HG02973 (cell line): ENCODE results near the gene LIG1.
"Not testable (repeated sequence)": the region's sequence is repeated elsewhere in the genome, so short reads cannot be mapped to it uniquely, and the experiment has no call there.

ENCODE experiments used
- ATAC-seq: cut with Tn5 transposase; IDR thresholded peaks from one replicate; pipeline ENCODE4 v1.9.1; 2021; ENCODE audit warnings: moderate library complexity; ENCODE audit not compliant: unreplicated experiment

The LIG1 gene

DNA sequence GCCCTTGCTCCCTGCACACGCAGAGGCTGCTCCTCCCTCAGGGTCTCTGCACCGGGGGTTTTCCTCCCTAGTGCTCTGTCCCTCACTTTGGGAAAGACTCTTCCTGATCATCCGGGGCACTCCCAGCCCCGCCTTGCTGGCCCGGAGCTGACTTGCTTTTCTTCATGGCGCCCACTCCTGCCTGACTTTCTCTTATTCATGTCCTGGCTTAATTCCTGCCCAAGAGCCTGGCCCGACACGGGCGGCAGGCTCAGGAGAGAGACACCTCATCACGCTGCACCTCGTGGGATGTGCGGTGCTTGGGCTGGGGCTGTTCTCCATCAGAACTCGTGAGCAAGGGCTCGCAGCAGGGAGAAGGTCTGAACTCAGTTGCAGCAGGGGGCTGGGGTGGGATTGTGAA is 47.7 kb downstream of the LIG1 start:
- no peak for ATAC-seq

DNA sequence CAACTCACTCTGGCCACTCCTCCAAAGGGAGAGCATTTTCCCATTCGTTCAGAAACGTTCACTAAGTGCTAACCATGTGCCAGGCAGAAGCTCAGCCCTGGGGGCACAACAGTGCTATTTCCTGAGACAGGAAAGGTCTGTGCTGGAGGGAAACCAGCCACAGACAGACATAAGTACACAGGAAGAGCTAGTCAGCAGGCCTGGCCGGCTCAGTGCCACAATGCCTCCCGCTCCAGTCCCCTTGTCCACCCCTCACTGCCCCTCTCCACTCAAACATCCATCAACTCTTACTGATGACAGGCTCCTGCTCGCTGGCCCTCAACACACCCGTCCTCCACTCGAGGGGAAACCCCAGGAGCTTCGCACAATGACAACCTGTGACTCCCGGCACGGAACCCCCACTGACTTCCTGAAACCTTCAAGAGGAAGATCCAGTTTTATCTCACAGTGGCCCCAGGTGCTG is 48.2 kb downstream of the LIG1 start:
- ATAC-seq, result no peak

DNA sequence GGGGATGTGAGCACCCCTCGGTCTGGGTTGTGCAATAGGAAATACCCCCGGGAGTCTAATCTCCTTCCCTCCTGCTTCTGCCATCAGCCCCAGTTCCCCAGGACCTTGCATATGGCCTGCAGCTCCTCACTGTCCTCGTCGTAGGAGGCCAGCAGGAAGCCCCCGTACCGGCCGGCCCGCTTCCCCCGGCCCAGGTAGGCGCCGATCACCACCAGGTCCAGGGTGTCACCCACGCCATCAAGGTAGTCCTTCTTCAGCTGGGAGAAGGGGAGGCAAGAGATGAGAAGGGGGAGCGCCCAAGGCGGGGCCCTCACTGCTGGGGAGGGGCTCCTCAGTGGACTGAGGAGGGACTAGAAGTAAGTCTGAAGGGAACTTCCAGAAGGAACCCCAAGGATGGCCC is 49.1 kb downstream of the LIG1 start:
- ATAC-seq, result no peak

DNA sequence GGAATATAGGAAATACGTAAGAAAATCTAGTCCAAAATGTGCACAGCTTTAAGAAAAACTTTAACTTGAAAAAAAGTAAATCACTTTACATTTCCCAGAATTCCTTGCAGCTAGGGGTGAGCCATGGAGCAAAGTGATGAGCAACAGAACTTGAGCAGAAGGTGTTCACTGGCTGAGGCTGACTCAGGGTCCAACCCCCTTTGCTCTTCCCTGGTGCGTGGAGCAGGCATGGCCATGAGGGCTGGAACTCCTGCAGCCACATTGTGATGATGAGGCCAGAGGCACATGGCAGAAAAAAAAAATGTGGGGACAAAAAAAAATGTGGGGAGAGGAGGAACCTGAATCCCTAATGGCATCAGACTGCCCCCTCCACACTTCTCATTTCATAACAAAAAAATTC is 49.6 kb downstream of the LIG1 start:
- ATAC-seq, result no peak

DNA sequence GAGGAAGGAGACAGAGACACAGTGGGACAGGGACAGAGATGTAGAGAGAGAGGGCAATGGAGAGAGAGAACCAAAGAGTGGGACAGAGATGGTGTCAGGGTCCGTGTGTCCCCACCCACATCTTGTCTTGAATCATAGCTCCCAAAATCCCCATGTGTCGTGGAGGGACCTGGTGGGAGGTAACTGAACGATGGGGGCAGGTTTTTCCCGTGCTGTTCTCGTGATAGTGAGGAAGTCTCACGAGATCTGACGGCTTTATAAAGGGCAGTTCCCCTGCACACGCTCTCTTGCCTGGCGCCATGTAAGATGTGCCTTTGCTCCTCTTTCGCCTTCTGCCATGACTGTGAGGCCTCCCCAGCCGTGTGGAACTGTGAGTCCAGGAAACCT is 52.0 kb downstream of the LIG1 start:
- no peak for ATAC-seq

DNA sequence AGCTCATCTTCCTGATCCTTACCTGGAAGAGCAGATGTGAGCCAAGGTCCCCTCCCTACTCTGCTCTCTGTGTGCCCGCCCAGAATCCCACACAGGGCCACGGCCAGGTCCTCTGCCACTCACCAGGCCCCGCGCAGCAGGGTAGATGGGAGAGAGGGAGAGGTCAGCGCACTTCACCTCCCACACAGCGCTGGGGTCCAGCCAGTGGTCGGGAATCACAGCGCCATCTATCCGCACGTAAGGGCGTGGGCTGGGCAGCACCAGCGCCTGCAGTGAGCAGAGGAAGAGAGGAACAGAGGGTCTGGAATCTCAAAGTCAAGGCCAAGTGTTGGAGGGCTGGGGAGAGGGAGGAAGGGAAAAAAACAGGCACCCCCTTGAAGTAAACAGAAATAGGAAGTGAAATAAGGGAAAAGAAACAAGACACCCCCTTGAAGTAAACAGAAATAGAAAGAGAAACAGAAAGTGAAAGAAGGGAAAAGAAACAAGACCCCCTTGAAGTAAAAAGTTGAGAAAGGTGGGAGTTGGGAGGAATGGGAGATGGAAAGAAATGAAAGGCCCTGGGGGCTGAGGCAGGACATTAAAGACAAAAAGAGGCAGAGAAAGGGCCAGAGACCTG is 52.5 kb downstream of the LIG1 start:
- ATAC-seq, result no peak

DNA sequence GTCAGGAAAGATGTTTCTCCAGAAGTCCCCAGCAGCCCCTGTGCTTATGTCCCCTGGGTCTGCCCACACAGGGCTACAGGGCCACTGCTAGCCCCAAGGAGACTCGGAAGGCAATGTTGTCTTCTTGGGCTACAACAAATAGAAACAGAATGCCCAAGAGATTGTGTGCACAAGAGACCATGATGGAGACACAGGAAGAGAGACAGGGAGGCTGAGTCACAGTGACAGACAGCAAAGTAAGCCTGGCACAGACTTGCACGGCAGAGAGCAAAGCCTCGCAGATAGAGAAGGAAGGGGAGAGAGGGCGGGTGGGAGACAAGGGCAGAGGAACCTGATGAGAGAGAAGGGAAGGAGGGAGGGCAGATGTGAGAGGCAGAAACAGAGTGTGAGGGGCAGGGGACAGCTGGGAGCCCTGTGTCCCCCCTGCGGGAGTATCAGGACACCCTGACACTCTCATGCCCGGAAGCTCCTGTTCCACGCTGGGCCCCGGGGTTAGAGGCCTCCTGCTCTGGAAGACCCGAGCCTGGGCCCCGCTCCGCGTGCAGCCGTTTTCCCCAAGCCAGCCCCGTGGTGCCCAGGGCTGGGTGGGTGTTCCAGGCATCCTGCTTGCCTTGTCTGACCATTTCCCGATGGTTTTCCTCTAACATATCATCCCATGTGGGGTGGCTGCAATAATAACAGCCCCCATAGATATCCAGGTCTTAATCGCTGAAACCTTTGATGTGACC is 56.8 kb downstream of the LIG1 start:
- no peak for ATAC-seq

DNA sequence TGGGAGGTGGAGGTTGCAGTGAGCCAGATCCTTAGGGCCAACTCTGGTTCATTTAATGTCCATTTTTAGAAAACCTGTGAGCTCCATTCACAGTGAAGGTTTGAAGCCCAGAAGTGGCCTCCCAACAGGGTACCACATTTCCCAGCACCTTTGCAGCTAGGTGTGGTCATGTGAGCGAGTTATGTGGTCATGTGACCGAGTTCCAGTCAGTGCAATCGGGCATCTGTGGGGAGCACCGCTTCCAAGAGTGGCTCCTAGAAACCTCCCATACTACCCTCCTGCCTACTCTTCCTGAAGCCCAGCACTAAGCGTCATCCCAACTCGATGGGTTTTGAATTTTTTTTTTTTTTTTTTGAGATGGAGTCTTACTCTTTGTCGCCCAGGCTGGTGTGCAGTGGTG is 58.9 kb downstream of the LIG1 start:
- no peak for ATAC-seq

DNA sequence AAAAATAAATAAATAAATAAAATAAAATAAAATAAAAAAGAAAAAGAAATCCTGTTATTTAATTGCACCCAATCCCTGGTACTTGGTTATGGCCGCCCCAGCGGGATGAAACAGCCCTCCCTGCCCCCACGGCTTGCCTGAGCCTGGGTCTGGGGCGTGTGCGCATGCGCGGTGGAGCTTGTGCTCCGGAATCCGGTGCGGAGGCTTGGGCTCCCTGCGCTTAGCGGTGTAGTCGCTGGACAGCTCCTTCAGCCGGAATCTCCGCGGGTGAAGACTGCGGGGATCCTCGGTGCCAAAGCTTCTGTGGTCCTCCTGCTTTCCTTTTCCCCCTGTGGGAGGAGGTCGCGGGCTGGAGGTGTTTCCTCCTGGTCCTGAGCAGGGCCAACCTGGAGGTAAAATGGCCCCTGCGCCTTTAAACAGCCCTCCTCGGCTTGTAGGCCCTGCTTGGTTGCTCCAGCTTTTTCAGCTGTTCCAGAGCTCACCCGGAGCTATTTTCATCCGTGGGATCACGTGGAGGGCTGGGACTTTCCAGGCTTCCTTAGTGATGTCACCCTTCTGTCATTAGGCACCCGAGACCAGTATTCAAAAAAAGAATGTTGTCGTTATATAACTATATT is 59.7 kb downstream of the LIG1 start, which contains the start of gene PLA2G4C:
Gene PLA2G4C (minus strand): TSS at position 468 of the 617 bp plus-strand sequence. CDS start 4,288 bp downstream, outside the sequence.
- ATAC-seq, result no peak

DNA sequence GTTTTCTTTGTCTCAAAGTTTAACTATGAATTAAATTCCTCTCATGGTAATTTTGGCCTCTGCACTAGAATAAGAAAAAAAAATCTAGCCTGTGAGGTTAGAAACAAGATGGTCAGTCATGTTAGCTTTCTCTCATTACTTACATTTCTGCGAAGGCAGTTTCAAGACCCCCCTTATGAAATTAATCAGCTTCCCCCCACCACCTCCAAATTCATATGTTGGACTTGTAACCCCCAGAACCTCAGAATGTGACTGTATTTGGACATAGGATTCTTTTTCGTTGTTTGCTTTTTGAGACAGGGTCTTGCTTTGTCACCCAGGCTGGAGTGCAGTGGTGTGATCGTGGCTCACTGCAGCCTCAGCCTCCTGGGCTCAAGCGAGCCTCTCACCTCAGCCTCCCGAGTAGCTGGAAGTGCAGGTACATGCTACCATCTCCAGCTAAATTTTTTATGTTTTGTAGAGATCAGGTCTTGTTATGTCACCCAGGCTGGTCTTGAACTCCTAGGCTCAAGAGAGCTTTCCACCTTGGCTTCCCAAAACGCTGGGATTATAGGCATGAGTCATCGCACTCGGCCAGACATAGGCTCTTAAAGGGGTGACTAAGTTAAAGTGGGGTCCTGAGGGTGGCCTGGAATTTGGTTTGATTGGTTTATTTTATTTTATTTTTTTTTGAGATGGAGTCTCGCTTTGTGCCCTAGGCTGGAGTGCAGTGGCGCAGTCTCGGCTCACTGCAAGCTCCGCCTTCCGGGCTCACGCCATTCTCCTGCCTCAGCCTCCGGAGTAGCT is 61.0 kb downstream of the LIG1 start:
- ATAC-seq, result no peak

DNA sequence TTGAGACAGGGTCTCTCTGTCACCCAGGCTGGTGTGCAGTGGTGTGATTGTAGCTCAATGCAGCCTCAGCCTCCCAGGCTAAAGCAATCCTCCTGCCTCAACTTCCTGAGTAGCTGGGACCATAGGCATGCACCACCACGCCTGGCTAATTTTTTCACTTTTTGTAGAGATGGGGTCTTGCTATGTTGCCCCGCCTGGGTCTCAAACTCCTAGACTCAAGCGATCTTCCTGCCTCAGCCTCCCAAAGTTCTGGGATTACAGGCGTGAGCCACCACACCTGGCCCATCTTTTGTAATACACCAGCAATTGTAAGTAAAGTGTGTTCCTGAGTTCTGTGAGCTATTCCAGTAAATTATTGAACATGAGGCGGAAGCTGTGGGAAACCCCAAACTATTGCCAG is 66.2 kb downstream of the LIG1 start:
- ATAC-seq, result no peak

DNA sequence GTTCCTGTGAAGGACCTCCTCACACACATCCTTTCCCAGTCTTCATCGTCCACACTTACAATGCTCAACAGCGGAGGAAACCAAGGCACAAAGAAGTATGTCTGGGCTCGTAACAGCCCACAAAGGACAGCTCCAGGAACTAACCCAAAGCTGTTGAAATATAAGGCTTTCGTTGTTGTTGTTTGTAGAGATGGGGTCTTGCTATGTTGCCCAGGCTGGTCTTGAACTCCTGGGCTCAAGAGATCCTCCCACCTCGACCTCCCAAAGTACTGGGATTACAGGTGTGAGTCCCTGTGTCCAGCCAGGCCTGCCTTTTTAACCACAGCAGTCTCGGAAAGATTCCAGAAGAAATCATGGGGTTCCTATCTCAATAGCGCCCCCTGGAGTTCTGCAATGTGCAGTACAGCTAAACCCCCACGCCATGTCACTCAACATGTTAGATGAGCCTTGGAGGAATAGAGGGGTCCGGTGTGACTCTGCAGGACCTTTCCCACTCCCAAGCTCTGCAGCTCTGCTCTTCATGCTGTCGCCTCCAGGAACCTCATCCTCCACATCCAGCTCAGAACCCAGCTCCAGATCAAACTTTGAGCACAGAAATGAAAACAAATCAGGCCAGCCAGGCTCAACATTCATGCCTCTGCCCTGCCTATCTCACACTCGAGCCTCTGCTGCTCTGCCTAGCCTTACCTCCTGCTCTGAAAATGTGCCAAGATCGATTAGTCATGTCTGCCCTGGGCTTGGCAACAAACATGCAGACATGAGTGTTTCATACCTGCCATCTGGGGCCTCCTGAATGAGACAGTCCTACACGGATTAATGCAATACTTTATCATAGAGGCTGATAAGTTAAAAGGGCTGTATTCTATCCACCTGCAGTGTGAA is 67.0 kb downstream of the LIG1 start:
- ATAC-seq, result no peak

DNA sequence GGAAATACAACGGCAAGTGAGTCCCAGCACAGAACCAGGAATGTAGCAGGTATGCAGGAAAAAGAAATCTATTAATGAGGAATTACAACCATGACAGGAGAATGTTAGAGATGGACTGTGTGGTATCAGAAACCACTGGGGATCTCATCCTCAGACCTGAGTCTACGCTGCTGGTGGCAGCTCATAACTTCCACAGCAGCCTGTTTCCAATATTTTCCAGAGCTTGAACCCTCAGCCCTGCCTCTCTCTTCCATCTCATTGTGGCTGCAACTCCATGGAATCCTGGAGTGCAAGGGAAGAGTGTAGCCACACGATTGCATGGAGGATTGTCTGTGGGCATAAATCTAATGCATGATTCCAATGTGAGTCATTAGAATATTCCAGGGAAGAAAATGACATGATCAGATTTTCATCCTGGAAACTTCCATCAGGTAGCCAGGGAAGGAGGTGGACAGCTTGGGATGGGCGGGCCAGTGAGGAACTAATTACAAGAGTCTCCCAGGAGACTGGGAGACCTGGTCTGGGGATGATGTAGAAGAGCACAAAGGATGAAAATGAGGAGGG is 74.5 kb downstream of the LIG1 start:
- ATAC-seq, result no peak

DNA sequence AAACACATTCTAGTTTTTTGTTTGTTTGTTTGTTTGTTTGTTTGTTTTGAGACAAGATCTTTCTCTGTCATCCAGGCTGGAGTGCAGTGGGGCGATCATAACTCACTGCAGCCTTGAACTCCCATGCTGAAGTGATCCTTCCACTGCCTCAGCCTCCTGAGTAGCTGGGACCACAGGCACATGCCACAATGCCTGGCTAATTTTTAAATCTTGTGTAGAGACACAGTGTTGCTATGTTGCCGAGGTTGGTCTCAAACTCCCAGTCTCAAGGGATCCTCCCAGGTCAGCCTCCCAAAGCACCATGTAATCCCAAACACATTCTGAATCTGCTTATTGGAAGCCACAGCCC is 75.3 kb downstream of the LIG1 start:
- ATAC-seq, result no peak

DNA sequence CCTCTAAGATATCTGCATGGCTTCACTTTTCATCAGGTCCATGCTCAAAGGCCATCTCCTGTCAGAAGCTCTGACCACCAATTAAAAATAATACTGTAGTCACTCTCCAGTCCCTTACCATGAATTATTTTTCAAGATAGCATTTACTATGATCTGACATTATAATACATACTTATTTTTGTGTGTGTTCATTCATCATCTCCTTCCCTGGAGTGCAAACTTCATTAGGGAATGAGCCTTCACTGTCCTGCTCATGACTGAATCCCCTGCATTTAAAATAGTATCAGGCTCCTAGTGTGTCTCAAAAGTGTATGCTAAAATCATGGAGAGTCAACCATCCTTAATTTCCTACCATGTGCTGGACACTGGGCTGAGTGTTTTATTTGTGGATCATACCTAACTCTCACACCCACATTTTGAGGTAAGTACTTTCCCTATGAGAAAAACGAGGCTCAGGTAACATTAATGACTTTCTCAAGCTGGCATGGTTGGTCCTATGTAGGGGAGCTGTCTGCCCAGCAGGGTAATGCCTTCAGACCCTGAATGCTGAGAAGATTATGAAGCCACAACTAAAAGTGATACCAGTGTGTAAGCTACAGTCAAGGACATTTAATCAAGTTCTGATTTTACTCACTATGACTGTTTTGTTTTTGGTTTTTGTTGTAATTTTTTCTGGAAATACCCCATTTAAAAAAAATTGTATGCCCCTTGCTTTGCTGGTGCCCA is 75.9 kb downstream of the LIG1 start:
- ATAC-seq, result no peak

DNA sequence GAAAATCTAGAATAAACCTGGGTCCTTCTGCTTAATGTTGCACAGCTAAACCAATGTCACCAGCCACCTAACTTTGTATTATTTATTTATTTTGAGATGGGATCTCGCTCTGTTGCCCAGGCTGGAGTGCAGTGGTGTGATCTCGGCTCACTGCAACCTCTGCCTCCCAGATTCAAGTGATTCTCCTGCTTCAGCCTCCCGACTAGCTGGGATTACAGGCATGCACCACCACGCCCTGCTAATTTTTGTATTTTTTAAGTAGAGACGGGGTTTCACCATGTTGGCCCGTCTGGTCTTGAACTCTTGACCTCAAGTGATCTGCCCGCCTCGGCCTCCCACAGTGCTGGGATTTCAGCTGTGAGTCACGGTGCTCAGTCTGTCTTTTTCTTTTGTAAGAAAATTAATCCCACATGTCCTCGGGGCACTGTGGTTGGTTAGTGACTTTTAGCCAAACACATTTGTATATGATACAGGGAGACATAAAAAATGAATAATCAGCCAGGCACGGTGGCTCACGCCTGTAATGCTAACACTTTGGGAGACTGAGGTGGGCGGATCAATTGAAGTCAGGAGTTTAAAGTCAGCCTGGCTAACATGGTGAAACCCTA is 78.9 kb downstream of the LIG1 start:
- ATAC-seq, result not testable (repeated sequence)

DNA sequence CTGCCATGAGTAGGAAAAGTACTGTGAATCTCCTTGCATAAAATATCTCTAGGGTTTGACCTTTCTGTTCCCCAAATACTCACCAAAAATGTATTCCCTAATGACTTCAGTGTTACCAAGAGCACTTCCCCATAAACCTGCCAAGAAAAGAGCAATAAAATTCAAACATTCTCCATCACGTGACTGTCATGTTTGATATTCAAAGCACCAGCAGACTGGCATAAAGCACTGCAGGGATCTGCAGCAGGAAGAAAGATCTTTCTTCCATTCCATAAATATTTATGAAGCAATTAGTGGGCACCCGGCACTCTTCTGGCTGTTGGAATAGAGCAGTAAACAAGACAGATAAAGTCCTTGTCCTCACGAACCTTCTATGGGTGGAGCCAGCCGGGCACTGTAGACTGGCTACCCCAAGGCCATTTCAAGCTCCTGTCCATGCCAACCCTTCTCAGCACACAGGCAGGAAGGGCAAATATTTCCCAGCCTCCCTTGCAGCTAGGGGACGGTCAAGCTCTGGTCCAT is 79.8 kb downstream of the LIG1 start:
- ATAC-seq, result no peak

DNA sequence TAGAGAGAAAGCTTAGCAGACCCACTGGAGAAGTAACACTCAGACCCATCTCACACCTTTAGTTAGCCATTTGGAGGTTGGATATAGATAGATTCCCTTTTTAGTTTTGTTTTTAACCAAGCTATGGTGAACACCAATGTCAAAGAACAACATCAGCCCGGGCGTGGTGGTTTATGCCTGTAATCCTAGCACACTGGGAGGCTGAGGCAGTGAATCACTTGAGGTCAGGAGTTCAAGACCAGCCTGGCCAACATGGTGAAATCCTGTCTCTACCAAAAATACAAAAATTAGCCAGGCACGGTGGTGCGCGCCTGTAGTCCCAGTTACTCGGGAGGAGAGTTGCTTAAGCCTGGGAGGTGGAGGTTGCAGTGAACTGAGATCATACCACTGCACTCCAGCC is 81.2 kb downstream of the LIG1 start:
- not testable (repeated sequence) for ATAC-seq
